ENCODE results near the gene CBFA2T3.

CBFA2T3 gene

DNA sequence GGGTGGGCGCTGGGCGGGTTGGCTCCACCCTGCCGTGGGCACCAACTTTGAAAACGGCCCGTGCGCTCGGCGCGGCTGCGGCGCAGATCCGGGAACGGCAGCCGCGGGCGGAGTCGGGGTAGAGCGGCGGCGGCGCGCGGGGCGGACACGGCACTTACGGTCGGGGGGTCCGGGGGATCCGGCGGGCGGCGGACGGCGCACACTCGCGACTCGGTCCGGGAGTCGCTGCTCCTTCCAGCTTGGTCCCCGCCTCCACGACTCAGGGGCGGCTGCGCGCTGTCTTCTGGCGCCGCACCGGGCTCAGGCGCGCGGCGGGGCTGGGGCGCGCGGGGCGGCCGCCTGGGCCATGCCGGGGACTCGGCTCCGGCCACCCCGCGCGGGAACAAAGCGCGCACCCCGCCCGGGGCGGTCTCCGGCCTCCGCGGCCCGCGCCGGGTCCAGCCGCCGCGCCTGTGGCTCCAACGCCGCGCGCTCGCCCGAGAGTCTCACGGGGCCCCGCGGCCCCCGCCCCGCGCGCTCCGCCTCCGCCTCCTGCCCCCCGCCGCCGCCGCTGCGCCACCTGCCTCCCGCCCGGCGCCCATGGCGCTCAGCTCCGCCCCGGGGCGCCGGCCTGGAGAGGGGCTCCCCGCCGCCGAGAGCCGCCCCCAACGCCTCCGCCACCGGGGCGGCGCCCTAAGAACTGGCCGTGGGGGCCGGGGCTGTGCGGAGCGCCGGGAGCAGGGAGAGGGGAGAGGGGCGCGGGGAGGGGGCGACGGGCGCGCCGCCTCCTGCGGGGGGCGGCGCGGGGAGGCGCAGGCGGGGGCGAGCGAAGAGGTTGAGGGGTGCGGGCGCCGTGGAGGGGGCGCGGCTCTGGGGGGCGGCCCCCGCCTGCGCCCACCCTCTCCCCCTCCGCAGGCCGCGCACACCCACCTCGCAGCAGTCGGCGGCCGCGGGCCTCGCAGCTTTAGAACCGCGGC is 35.9 kb downstream of the CBFA2T3 start:
- no peak overlapping the region for H3K27ac ChIP-seq
- TF ChIP-seq, protein P1, sequence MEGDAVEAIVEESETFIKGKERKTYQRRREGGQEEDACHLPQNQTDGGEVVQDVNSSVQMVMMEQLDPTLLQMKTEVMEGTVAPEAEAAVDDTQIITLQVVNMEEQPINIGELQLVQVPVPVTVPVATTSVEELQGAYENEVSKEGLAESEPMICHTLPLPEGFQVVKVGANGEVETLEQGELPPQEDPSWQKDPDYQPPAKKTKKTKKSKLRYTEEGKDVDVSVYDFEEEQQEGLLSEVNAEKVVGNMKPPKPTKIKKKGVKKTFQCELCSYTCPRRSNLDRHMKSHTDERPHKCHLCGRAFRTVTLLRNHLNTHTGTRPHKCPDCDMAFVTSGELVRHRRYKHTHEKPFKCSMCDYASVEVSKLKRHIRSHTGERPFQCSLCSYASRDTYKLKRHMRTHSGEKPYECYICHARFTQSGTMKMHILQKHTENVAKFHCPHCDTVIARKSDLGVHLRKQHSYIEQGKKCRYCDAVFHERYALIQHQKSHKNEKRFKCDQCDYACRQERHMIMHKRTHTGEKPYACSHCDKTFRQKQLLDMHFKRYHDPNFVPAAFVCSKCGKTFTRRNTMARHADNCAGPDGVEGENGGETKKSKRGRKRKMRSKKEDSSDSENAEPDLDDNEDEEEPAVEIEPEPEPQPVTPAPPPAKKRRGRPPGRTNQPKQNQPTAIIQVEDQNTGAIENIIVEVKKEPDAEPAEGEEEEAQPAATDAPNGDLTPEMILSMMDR (IDR thresholded peaks at IDR 0.05), result no peak
- no peak for TF ChIP-seq ZFX (IDR thresholded peaks at IDR 0.05; ENCODE audit: borderline replicate concordance)

DNA sequence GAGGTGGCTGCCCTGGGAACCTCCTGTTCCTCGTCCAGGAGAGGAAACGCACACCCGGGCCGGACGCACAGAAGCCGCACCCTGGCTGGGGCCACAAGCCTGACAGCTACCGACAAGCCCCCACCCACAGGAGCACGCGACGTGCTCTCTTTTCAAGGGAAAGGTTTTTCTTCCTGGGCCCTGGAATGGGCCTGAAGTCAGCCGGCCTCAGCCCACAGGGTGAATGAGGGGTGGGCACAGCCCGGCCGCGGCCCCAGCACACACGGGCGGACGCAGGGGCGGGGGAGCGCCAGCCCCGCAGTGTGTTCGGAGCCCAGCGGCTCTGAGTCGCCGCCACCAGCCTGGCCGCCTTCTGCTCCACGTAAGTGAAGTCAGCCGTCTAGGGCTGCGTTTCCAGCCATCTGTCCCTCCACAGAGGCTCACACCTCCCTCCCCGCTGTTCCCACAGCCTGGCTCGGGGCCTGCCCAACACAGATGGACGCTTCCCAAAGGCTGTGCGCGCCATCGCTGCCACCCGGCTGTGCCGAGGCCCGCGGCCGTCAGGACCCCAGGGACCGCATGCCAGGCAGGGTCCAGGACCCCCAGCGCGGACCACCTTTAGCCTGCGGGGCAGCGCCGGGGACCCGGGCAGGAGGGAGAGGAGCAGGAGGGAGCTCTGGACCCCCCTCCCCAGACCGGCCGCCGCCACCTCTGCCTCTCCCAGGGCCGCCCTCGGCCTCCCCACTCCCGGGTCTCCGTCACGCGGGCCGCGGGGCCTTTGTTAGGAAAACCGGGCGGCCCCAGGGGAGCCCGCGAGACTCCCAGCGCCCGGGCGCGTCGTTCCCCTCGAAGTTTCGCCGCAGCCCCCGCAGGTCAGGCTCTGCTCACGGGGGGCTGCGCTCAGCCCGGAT is 36.8 kb downstream of the CBFA2T3 start:
- no peak overlapping the region for H3K27ac ChIP-seq
- TF ChIP-seq, protein P1 (IDR thresholded peaks at IDR 0.05), result no peak
- TF ChIP-seq ZFX (IDR thresholded peaks at IDR 0.05; ENCODE audit: borderline replicate concordance), result no peak

GRCh38 chr16:88939245-88939971 is 37.6 kb downstream of the CBFA2T3 start:
- H3K27ac ChIP-seq, result no peak overlapping the region
- no peak for TF ChIP-seq ZFX (IDR thresholded peaks at IDR 0.05; ENCODE audit: borderline replicate concordance)
- TF ChIP-seq, protein P1 (IDR thresholded peaks at IDR 0.05), result no peak

GRCh38 chr16:88938777-88939244 is 38.2 kb downstream of the CBFA2T3 start:
- no peak overlapping the region for H3K27ac ChIP-seq
- TF ChIP-seq, protein P1 (IDR thresholded peaks at IDR 0.05), result no peak
- TF ChIP-seq ZFX (IDR thresholded peaks at IDR 0.05; ENCODE audit: borderline replicate concordance), result no peak

DNA sequence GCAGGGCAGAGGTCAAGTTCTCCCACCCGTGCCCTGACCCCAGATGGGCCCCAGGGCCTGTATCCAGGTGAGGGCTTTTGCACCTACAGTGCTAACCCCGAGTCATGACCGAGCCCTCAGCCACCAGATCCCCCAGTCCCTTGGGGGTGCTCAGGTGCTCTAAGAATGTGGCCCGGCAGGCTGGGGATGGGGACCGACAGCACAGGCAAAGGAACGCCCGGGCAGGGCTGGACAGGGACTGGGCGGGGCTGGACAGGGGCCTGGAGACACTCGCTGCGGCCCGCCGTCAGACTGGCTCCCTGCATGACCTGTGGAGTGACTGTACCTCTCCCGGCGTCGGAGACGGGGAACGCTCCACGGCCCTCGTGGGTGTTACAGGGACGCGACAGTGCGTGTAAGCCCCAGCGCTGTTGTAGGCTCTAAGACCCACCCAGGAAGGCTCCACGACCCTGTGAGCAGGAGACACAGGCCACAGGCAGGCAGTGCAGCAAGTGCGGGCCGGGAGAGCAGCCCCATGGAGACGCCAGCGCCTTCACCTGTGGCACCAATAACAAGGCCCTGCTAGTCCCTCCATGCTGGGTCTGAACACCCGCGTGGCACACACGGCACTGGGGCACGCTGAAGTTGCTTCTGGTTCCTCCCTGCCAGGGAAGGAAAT is 38.8 kb downstream of the CBFA2T3 start:
- no peak overlapping the region for H3K27ac ChIP-seq
- TF ChIP-seq, protein P1 (IDR thresholded peaks at IDR 0.05), result no peak
- no peak for TF ChIP-seq ZFX (IDR thresholded peaks at IDR 0.05; ENCODE audit: borderline replicate concordance)

- no peak for TF ChIP-seq ZFX (IDR thresholded peaks at IDR 0.05; ENCODE audit: borderline replicate concordance)
- TF ChIP-seq, protein P1 (IDR thresholded peaks at IDR 0.05), result no peak
- no peak overlapping the region for H3K27ac ChIP-seq
These were observed 39.8 kb downstream of the CBFA2T3 start for GRCh38 chr16:88937206-88937621.

Data from 22Rv1 (cell line).